ENCODE results near the gene BICD1. TPM values are rescaled to one million over a fixed set of nuclear protein-coding genes. Genes with fewer than 3 reads are reported as not detected.
"Not testable (repeated sequence)": the region's sequence is repeated elsewhere in the genome, so short reads cannot be mapped to it uniquely, and the experiment has no call there.

BICD1 gene
- total and polyA plus RNA-seq, 2 donors (not counting 3 experiments of a cell fraction or from before 2014, with no cell fraction given) = 12.2 to 51.0 TPM

DNA sequence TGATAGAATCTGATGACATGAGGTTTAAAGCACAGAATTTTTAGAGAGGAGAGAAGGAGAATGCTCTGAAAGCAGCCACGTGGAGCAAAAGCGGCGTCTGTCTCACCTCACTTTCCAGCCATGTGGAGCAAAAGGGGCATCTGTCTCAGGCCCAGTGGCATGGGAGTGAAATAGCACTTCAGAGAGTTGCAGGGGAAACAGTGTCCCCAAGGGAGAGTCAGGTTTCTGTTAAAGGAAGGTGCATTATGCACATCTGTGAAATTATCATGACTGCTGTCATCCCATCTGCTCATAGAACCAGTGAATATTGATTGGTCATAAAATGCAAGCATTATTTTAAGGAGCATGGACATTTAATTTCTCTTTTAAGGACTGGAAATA lies 124.0 kb downstream of the BICD1 start:
- Histone ChIP-seq H3K36me3 (ENCODE audit: control insufficient read depth in 2 of 2, extremely low read depth in 1 of 2, insufficient read depth in 2 of 2, low read length in 2 of 2) (no peaks in the 10 kb centered on the region), H3K9me3 (replicated peaks; ENCODE audit: control insufficient read depth, insufficient read depth, low read length) (no peaks in the 10 kb centered on the region), H3K4me3 (replicated peaks in 1 of 3; ENCODE audit: insufficient read depth in 1 of 3, low read depth in 1 of 3, low read length in 3 of 3) (no peak overlapping the region), H3K9me1 (replicated peaks; ENCODE audit: control insufficient read depth, extremely low read depth, insufficient read depth, low read length) (no peaks in the 10 kb centered on the region), H3K79me2 (ENCODE audit: control insufficient read depth, insufficient read depth, low read length) (no peaks in the 10 kb centered on the region), H3K4me1 (ENCODE audit: control insufficient read depth, extremely low read depth, insufficient read depth, low read length) (no peaks in the 10 kb centered on the region), H4K20me1 (replicated peaks; ENCODE audit: control insufficient read depth, extremely low read depth, insufficient read depth, low read length) (no peaks in the 10 kb centered on the region), H2AFZ (ENCODE audit: low read depth, low read length) (no peak overlapping the region), H3K27me3 (ENCODE audit: control insufficient read depth in 2 of 2, insufficient read depth in 2 of 2, low read length in 2 of 2) (no peaks in the 10 kb centered on the region), H3K27ac (ENCODE audit: insufficient read depth, low read depth, low read length) (no peak overlapping the region), H3K4me2 (ENCODE audit: insufficient read depth, low read length) (no peak overlapping the region), H3K9ac (replicated peaks; ENCODE audit: extremely low read depth, insufficient read depth, low read length) (no peak overlapping the region)
- FAIRE-seq (no peak), DNase-seq (ENCODE audit: low read depth, low spot score) (no peak)
- dilution Hi-C loops (cut with MboI; ENCODE audit: extremely low pct_ligation_motif_present, low sequenced_read_pairs) = no loop called here
- TF ChIP-seq JUN (IDR thresholded peaks at IDR 0.05; ENCODE audit: borderline replicate concordance, insufficient read depth, insufficient read length, low read depth) = no peak
- TF ChIP-seq, protein P1, sequence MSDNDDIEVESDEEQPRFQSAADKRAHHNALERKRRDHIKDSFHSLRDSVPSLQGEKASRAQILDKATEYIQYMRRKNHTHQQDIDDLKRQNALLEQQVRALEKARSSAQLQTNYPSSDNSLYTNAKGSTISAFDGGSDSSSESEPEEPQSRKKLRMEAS (IDR thresholded peaks at IDR 0.05; ENCODE audit: insufficient read depth, insufficient read length) = no peak
- TF ChIP-seq FOS (IDR thresholded peaks at IDR 0.05; ENCODE audit: borderline replicate concordance, insufficient read depth, low read length) = no peak
- no peak for TF ChIP-seq GATA2 (IDR thresholded peaks at IDR 0.05; ENCODE audit: insufficient read depth, insufficient read length, low read depth, low read length)
- TF ChIP-seq, protein P2, sequence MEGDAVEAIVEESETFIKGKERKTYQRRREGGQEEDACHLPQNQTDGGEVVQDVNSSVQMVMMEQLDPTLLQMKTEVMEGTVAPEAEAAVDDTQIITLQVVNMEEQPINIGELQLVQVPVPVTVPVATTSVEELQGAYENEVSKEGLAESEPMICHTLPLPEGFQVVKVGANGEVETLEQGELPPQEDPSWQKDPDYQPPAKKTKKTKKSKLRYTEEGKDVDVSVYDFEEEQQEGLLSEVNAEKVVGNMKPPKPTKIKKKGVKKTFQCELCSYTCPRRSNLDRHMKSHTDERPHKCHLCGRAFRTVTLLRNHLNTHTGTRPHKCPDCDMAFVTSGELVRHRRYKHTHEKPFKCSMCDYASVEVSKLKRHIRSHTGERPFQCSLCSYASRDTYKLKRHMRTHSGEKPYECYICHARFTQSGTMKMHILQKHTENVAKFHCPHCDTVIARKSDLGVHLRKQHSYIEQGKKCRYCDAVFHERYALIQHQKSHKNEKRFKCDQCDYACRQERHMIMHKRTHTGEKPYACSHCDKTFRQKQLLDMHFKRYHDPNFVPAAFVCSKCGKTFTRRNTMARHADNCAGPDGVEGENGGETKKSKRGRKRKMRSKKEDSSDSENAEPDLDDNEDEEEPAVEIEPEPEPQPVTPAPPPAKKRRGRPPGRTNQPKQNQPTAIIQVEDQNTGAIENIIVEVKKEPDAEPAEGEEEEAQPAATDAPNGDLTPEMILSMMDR (IDR thresholded peaks at IDR 0.05; ENCODE audit: extremely low read depth in 1 of 2, insufficient read depth in 1 of 2, low read depth in 1 of 2, low read length in 2 of 2) = no peak
- no peak for TF ChIP-seq POLR2A (IDR thresholded peaks at IDR 0.05; ENCODE audit: low read depth, low read length)
- no peak for TF ChIP-seq EZH2 (IDR thresholded peaks at IDR 0.05; ENCODE audit: borderline replicate concordance, low read depth, low read length, severe bottlenecking)
- TF ChIP-seq POLR2AphosphoS5 (IDR thresholded peaks at IDR 0.05; ENCODE audit: insufficient read depth, low read depth, low read length) = no peak
- ChIA-PET POLR2A (no interaction called here), CTCF (no interaction called here)
- intact Hi-C loops (cut with micrococcal nuclease) = no loop called here
- BruUV-seq (replicated peaks) = no TSS peak

DNA sequence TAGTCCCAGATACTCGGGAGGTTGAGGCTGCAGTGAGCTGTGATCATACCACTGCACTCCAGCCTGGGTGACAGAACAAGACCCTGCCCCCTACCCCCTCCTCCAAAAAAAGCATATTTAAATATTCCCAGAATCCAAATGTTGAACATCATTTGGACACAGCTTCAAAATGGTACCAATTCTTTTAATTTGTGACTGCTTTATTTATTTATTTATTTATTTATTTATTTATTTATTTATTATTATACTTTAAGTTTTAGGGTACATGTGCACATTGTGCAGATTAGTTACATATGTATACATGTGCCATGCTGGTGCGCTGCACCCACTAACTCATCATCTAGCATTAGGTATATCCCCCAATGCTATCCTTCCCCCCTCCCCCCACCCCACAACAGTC lies 124.7 kb downstream of the BICD1 start:
- dilution Hi-C loops (cut with MboI; ENCODE audit: extremely low pct_ligation_motif_present, low sequenced_read_pairs); H3K4me2 ChIP-seq (ENCODE audit: insufficient read depth, low read length); H3K4me3 ChIP-seq (replicated peaks in 1 of 3; ENCODE audit: insufficient read depth in 1 of 3, low read depth in 1 of 3, low read length in 3 of 3); H3K27ac ChIP-seq (ENCODE audit: insufficient read depth, low read depth, low read length); intact Hi-C loops (cut with micrococcal nuclease); POLR2A ChIA-PET; H3K9ac ChIP-seq (replicated peaks; ENCODE audit: extremely low read depth, insufficient read depth, low read length); BruUV-seq (replicated peaks); H3K79me2 ChIP-seq (ENCODE audit: control insufficient read depth, insufficient read depth, low read length); DNase-seq (ENCODE audit: low read depth, low spot score); H2AFZ ChIP-seq (ENCODE audit: low read depth, low read length); H4K20me1 ChIP-seq (replicated peaks; ENCODE audit: control insufficient read depth, extremely low read depth, insufficient read depth, low read length); H3K9me1 ChIP-seq (replicated peaks; ENCODE audit: control insufficient read depth, extremely low read depth, insufficient read depth, low read length); H3K4me1 ChIP-seq (ENCODE audit: control insufficient read depth, extremely low read depth, insufficient read depth, low read length); H3K27me3 ChIP-seq (ENCODE audit: control insufficient read depth in 2 of 2, insufficient read depth in 2 of 2, low read length in 2 of 2); H3K9me3 ChIP-seq (replicated peaks; ENCODE audit: control insufficient read depth, insufficient read depth, low read length); CTCF ChIA-PET; H3K36me3 ChIP-seq (ENCODE audit: control insufficient read depth in 2 of 2, extremely low read depth in 1 of 2, insufficient read depth in 2 of 2, low read length in 2 of 2); FAIRE-seq: not testable (repeated sequence)
